Measurements from ENCODE around the gene PTPRM. TPM values are rescaled to one million over a fixed set of nuclear protein-coding genes. Genes with fewer than 3 reads are reported as not detected.

The PTPRM gene
- total and polyA plus RNA-seq, 2 experiments from 2014 or later, result 30.9 to 62.8 TPM

- peaks cover 21% of the 10 kb centered on the region for H3K4me1 ChIP-seq (ENCODE audit: insufficient read depth)
- no peaks in the 10 kb centered on the region for H3K9me3 ChIP-seq (ENCODE audit: low read depth)
- no peak overlapping the region for H2AFZ ChIP-seq
- no peak overlapping the region for H3K4me3 ChIP-seq
- H3K4me2 ChIP-seq (ENCODE audit: unreplicated experiment), result no peak overlapping the region
- no peaks in the 10 kb centered on the region for H3K9me2 ChIP-seq (ENCODE audit: insufficient read depth)
- 0 out of 2 replicates have a peak, but pooled peaks cover 4% of the 10 kb centered on the region for H3F3A ChIP-seq (ENCODE audit: insufficient read depth)
- peaks cover 51% of the 10 kb centered on the region for H3K79me2 ChIP-seq (ENCODE audit: insufficient read depth)
- in situ Hi-C loops (cut with MboI), result no loop called here
- no peaks in the 10 kb centered on the region for H4K20me1 ChIP-seq (ENCODE audit: insufficient read depth)
- no peak overlapping the region for H3K9ac ChIP-seq
- H3K27me3 ChIP-seq (replicated peaks; ENCODE audit: insufficient read depth), result no peaks in the 10 kb centered on the region
- TF ChIP-seq EZH2phosphoT487 (IDR thresholded peaks at IDR 0.05; ENCODE audit: insufficient read depth, low read depth) (no peak), EZH2 (IDR thresholded peaks at IDR 0.05; ENCODE audit: insufficient read depth, poor library complexity, severe bottlenecking) (no peak)
- H3K36me3 ChIP-seq (ENCODE audit: low read depth), result no peaks in the 10 kb centered on the region
- DNase-seq, result no peak
- H3K27ac ChIP-seq, result no peak overlapping the region
Measured at GRCh38 chr18:7629416-7629815, 62.3 kb downstream of the PTPRM start.

- Histone ChIP-seq H3K27ac (no peak overlapping the region), H3K9me3 (ENCODE audit: low read depth) (no peaks in the 10 kb centered on the region), H3K4me1 (ENCODE audit: insufficient read depth) (peaks cover 21% of the 10 kb centered on the region), H3K9me2 (ENCODE audit: insufficient read depth) (no peaks in the 10 kb centered on the region), H3K4me2 (ENCODE audit: unreplicated experiment) (no peak overlapping the region), H3K27me3 (replicated peaks; ENCODE audit: insufficient read depth) (no peaks in the 10 kb centered on the region), H3K79me2 (ENCODE audit: insufficient read depth) (peaks cover 43% of the 10 kb centered on the region), H3K36me3 (ENCODE audit: low read depth) (no peaks in the 10 kb centered on the region), H2AFZ (no peak overlapping the region), H3F3A (ENCODE audit: insufficient read depth) (0 out of 2 replicates have a peak, but pooled peaks cover 4% of the 10 kb centered on the region), H3K4me3 (no peak overlapping the region), H3K9ac (no peak overlapping the region), H4K20me1 (ENCODE audit: insufficient read depth) (no peaks in the 10 kb centered on the region)
- 96 to 97% methylated on average over 4 of the region's 4 CpGs for WGBS, 2 experiments (ENCODE audit: low coverage in 1 of 2, low lambda C conversion rate in 2 of 2, missing lambda C conversion rate in 2 of 2)
- no peak for DNase-seq
- in situ Hi-C loops (cut with MboI), result no loop called here
- TF ChIP-seq EZH2 (IDR thresholded peaks at IDR 0.05; ENCODE audit: insufficient read depth, poor library complexity, severe bottlenecking), result no peak
- TF ChIP-seq EZH2phosphoT487 (IDR thresholded peaks at IDR 0.05; ENCODE audit: insufficient read depth, low read depth), result no peak
Measured at GRCh38 chr18:7630731-7631442, 63.8 kb downstream of the PTPRM start.

GRCh38 chr18:7632152-7633098 lies 65.3 kb downstream of the PTPRM start:
- 56 to 58% methylated on average over 6 of the region's 6 CpGs for WGBS, 2 experiments (ENCODE audit: low coverage in 1 of 2, low lambda C conversion rate in 2 of 2, missing lambda C conversion rate in 2 of 2)
- Histone ChIP-seq H4K20me1 (ENCODE audit: insufficient read depth) (no peaks in the 10 kb centered on the region), H3K4me1 (ENCODE audit: insufficient read depth) (peaks cover 16% of the 10 kb centered on the region), H3K27me3 (replicated peaks; ENCODE audit: insufficient read depth) (no peaks in the 10 kb centered on the region), H3K36me3 (ENCODE audit: low read depth) (no peaks in the 10 kb centered on the region), H3K79me2 (ENCODE audit: insufficient read depth) (peaks cover 43% of the 10 kb centered on the region), H3K27ac (no peak overlapping the region), H3K4me3 (no peak overlapping the region), H3K9me3 (ENCODE audit: low read depth) (no peaks in the 10 kb centered on the region), H3F3A (ENCODE audit: insufficient read depth) (0 out of 2 replicates have a peak, but pooled peaks cover 4% of the 10 kb centered on the region), H3K4me2 (ENCODE audit: unreplicated experiment) (no peak overlapping the region), H2AFZ (no peak overlapping the region), H3K9ac (no peak overlapping the region), H3K9me2 (ENCODE audit: insufficient read depth) (no peaks in the 10 kb centered on the region)
- TF ChIP-seq EZH2 (IDR thresholded peaks at IDR 0.05; ENCODE audit: insufficient read depth, poor library complexity, severe bottlenecking) (no peak), EZH2phosphoT487 (IDR thresholded peaks at IDR 0.05; ENCODE audit: insufficient read depth, low read depth) (no peak)
- DNase-seq, result peak; percentile 6
- in situ Hi-C loops (cut with MboI), result no loop called here

- Histone ChIP-seq H3K4me2 (ENCODE audit: unreplicated experiment) (no peak overlapping the region), H2AFZ (no peak overlapping the region), H3K36me3 (ENCODE audit: low read depth) (no peaks in the 10 kb centered on the region), H3K27me3 (replicated peaks; ENCODE audit: insufficient read depth) (no peaks in the 10 kb centered on the region), H3K4me3 (no peak overlapping the region), H3K9me2 (ENCODE audit: insufficient read depth) (no peaks in the 10 kb centered on the region), H3F3A (ENCODE audit: insufficient read depth) (no peaks in the 10 kb centered on the region), H3K9ac (no peak overlapping the region), H3K4me1 (ENCODE audit: insufficient read depth) (peaks cover 20% of the 10 kb centered on the region), H4K20me1 (ENCODE audit: insufficient read depth) (no peaks in the 10 kb centered on the region), H3K27ac (no peak overlapping the region), H3K9me3 (ENCODE audit: low read depth) (no peaks in the 10 kb centered on the region), H3K79me2 (ENCODE audit: insufficient read depth) (peaks cover 43% of the 10 kb centered on the region)
- TF ChIP-seq EZH2phosphoT487 (IDR thresholded peaks at IDR 0.05; ENCODE audit: insufficient read depth, low read depth) (no peak), EZH2 (IDR thresholded peaks at IDR 0.05; ENCODE audit: insufficient read depth, poor library complexity, severe bottlenecking) (no peak)
- in situ Hi-C loops (cut with MboI), result no loop called here
- DNase-seq, result peak; percentile 25
- 66 to 74% methylated on average over 2 of the region's 2 CpGs for WGBS, 2 experiments (ENCODE audit: low coverage in 1 of 2, low lambda C conversion rate in 2 of 2, missing lambda C conversion rate in 2 of 2)
Measured at GRCh38 chr18:7633171-7633570, 66.1 kb downstream of the PTPRM start.
